OCI-LY1 (cell line): ENCODE data around the gene UTP11.

Experiments
- H2AFZ ChIP-seq: fragments of 200-600 bp; sonication (generic), shearing (Covaris generic); 2 replicates; pipeline ENCODE4 v1.6.0; 2014; ENCODE audit warnings: antibody characterized with exemption, mild to moderate bottlenecking, low read length
- H3F3A ChIP-seq: fragments of 200-600 bp; sonication (generic), shearing (Covaris generic); 2 replicates; pipeline ENCODE4 v1.6.0; 2014; ENCODE audit warnings: mild to moderate bottlenecking, antibody characterized with exemption, low read length, moderate library complexity; ENCODE audit not compliant: insufficient read depth
- H3K27ac ChIP-seq: fragments of 200-600 bp; sonication (generic); 2 replicates; pipeline ENCODE4 v1.5.1; 2014; ENCODE audit warnings: low read length, mixed run types, mild to moderate bottlenecking, low read depth; ENCODE audit not compliant: poor library complexity, severe bottlenecking
- H3K27me3 ChIP-seq: fragments of 200-600 bp; sonication (generic); 2 replicates; pipeline ENCODE4 v1.6.0; 2014; ENCODE audit warnings: antibody characterized with exemption, mild to moderate bottlenecking, low read length, moderate library complexity; ENCODE audit not compliant: insufficient read depth
- H3K36me3 ChIP-seq: fragments of 200-600 bp; sonication (generic); 2 replicates; pipeline ENCODE4 v1.6.1; 2014; ENCODE audit warnings: mild to moderate bottlenecking, antibody characterized with exemption, low read length, moderate library complexity, mixed read lengths; ENCODE audit not compliant: insufficient read depth
- H3K4me1 ChIP-seq: fragments of 200-600 bp; sonication (generic); 2 replicates; pipeline ENCODE4 v1.5.1; 2014; ENCODE audit warnings: mild to moderate bottlenecking, low read length, moderate library complexity; ENCODE audit not compliant: insufficient read depth, severe bottlenecking
- H3K4me2 ChIP-seq: fragments of 200-600 bp; sonication (generic), shearing (Covaris generic); 2 replicates; pipeline ENCODE4 v1.6.1; 2014; ENCODE audit warnings: low read length
- H3K4me3 ChIP-seq: fragments of 200-600 bp; sonication (generic); 2 replicates; pipeline ENCODE4 v1.5.1; 2014; ENCODE audit warnings: low read length, low read depth, mild to moderate bottlenecking, mixed read lengths; ENCODE audit not compliant: poor library complexity, severe bottlenecking
- H3K79me2 ChIP-seq: fragments of 200-600 bp; shearing (Covaris generic); 2 replicates; pipeline ENCODE4 v1.6.1; 2016; ENCODE audit warnings: mixed run types, low read length, mixed read lengths; ENCODE audit not compliant: insufficient read depth
- H3K9ac ChIP-seq: fragments of 200-600 bp; sonication (generic), shearing (Covaris generic); 2 replicates; pipeline ENCODE4 v1.6.1; 2014; ENCODE audit warnings: mild to moderate bottlenecking, low read length, mixed read lengths
- H3K9me2 ChIP-seq: fragments of 200-600 bp; sonication (generic), shearing (Covaris generic); 2 replicates; pipeline ENCODE4 v1.6.1; 2014; ENCODE audit warnings: low read depth, mild to moderate bottlenecking, low read length, mixed read lengths
- H3K9me3 ChIP-seq: fragments of 200-600 bp; shearing (Covaris generic); 2 replicates; pipeline ENCODE4 v1.6.1; 2014; ENCODE audit warnings: low read length, mixed read lengths
- H4K20me1 ChIP-seq: fragments of 200-600 bp; sonication (generic), shearing (Covaris generic); 2 replicates; pipeline ENCODE4 v1.6.0; 2016; ENCODE audit warnings: mild to moderate bottlenecking, low read length; ENCODE audit not compliant: insufficient read depth
- CTCF ChIP-seq: fragments of 200-600 bp; sonication (generic), shearing (Covaris generic); IDR thresholded peaks from 2 replicates; pipeline ENCODE4 v1.5.1; 2017; ENCODE audit warnings: mild to moderate bottlenecking, antibody characterized with exemption, low read length, moderate library complexity, mixed read lengths
- EZH2 ChIP-seq: fragments of 200-600 bp; sonication (generic), shearing (Covaris generic); IDR thresholded peaks from 2 replicates; pipeline ENCODE4 v1.8.0; 2017; ENCODE audit warnings: borderline replicate concordance, mixed run types, mild to moderate bottlenecking, antibody characterized with exemption, low read length, moderate library complexity, mixed read lengths

The UTP11 gene

GRCh38 chr1:38052750-38053415 lies 40.3 kb downstream of the UTP11 start:
- H3K9me3 ChIP-seq, result no peaks in the 10 kb centered on the region
- no peak overlapping the region for H2AFZ ChIP-seq
- no peaks in the 10 kb centered on the region for H3K9me2 ChIP-seq
- H3F3A ChIP-seq, result no peaks in the 10 kb centered on the region
- no peaks in the 10 kb centered on the region for H3K36me3 ChIP-seq
- H3K9ac ChIP-seq, result no peak overlapping the region
- H3K27ac ChIP-seq, result no peak overlapping the region
- H3K27me3 ChIP-seq, result no peaks in the 10 kb centered on the region
- H3K4me1 ChIP-seq, result peaks cover 11% of the 10 kb centered on the region
- H3K4me2 ChIP-seq, result no peak overlapping the region
- no peaks in the 10 kb centered on the region for H4K20me1 ChIP-seq
- no peaks in the 10 kb centered on the region for H3K79me2 ChIP-seq
- H3K4me3 ChIP-seq, result no peak overlapping the region
- TF ChIP-seq EZH2 (no peak), CTCF (no peak)

- H4K20me1 ChIP-seq, result no peaks in the 10 kb centered on the region
- no peaks in the 10 kb centered on the region for H3K27me3 ChIP-seq
- H3K4me1 ChIP-seq, result peaks cover 11% of the 10 kb centered on the region
- H3K36me3 ChIP-seq, result no peaks in the 10 kb centered on the region
- H3K27ac ChIP-seq, result no peak overlapping the region
- no peaks in the 10 kb centered on the region for H3K9me2 ChIP-seq
- no peaks in the 10 kb centered on the region for H3K79me2 ChIP-seq
- H3K9ac ChIP-seq, result no peak overlapping the region
- no peak overlapping the region for H2AFZ ChIP-seq
- H3K4me2 ChIP-seq, result no peak overlapping the region
- H3K4me3 ChIP-seq, result no peak overlapping the region
- H3F3A ChIP-seq, result no peaks in the 10 kb centered on the region
- H3K9me3 ChIP-seq, result no peaks in the 10 kb centered on the region
- no peak for TF ChIP-seq EZH2
- no peak for TF ChIP-seq CTCF
These were observed 41.0 kb downstream of the UTP11 start for GRCh38 chr1:38053416-38054091.

- H3K4me3 ChIP-seq, result no peak overlapping the region
- no peak overlapping the region for H2AFZ ChIP-seq
- H3K4me2 ChIP-seq, result no peak overlapping the region
- H3K9me3 ChIP-seq, result no peaks in the 10 kb centered on the region
- peaks cover 11% of the 10 kb centered on the region for H3K4me1 ChIP-seq
- no peaks in the 10 kb centered on the region for H3F3A ChIP-seq
- no peak for TF ChIP-seq CTCF
- TF ChIP-seq EZH2, result no peak
- no peaks in the 10 kb centered on the region for H3K9me2 ChIP-seq
- no peaks in the 10 kb centered on the region for H4K20me1 ChIP-seq
- H3K79me2 ChIP-seq, result no peaks in the 10 kb centered on the region
- H3K36me3 ChIP-seq, result no peaks in the 10 kb centered on the region
- no peak overlapping the region for H3K27ac ChIP-seq
- H3K27me3 ChIP-seq, result no peaks in the 10 kb centered on the region
- H3K9ac ChIP-seq, result no peak overlapping the region
These were observed 42.9 kb downstream of the UTP11 start for GRCh38 chr1:38055398-38055797.
